H1 (cell line): ENCODE data around the gene AGBL1. TPM values are rescaled to one million over a fixed set of nuclear protein-coding genes. Genes with fewer than 3 reads are reported as not detected.

Experiments
- CTCF ChIA-PET: fragments of 300-600 bp; sonication (Branson Sonifier 250); formaldehyde crosslinking; loops from one replicate; lab custom pipeline; 2021; ENCODE audit not compliant: partially characterized antibody; lab: Charles Lee
- POLR2A ChIA-PET: fragments of 300-600 bp; sonication (Branson Sonifier 250); formaldehyde crosslinking; loops from one replicate; lab custom pipeline; 2021; ENCODE audit warnings: inconsistent platforms; ENCODE audit not compliant: partially characterized antibody; lab: Charles Lee
- DNase-seq, 2 experiments: peaks; one replicate each; pipeline versions ENCODE4 v3.0.0 to v3.0.0-alpha.2; 2010 to 2022; ENCODE audit warnings: low spot score in 2 of 2, low read depth in 1 of 2, mixed read lengths in 1 of 2
- FAIRE-seq: peaks from 2 replicates; lab custom pipeline; 2011; peaks lifted over from hg19 to GRCh38; lab: Jason Lieb, UNC
- H2AFZ ChIP-seq: 2 replicates; pipeline ENCODE4 v1.8.1; 2012; ENCODE audit warnings: low read length, inconsistent platforms
- H2AK5ac ChIP-seq: 2 replicates; pipeline ENCODE4 v1.6.1; 2013; ENCODE audit warnings: low read depth, low read length
- H2BK120ac ChIP-seq: replicated peaks from 2 replicates; pipeline ENCODE3; 2013; ENCODE audit warnings: low read depth, low read length, inconsistent platforms
- H2BK12ac ChIP-seq: 2 replicates; pipeline ENCODE4 v1.6.1; 2013; ENCODE audit warnings: low read depth, low read length
- H2BK15ac ChIP-seq: 2 replicates; pipeline ENCODE4 v1.6.1; 2013; ENCODE audit warnings: low read length
- H2BK20ac ChIP-seq: 2 replicates; pipeline ENCODE4 v1.6.1; 2013; ENCODE audit warnings: low read length
- H2BK5ac ChIP-seq: 2 replicates; pipeline ENCODE4 v1.6.1; 2013; ENCODE audit warnings: low read depth, low read length
- H3K14ac ChIP-seq: 2 replicates; pipeline ENCODE4 v1.6.1; 2013; ENCODE audit warnings: inconsistent platforms; ENCODE audit not compliant: insufficient read length
- H3K18ac ChIP-seq: 2 replicates; pipeline ENCODE4 v1.6.1; 2013; ENCODE audit warnings: low read length; ENCODE audit errors: extremely low read depth
- H3K23ac ChIP-seq: 2 replicates; pipeline ENCODE4 v1.6.1; 2013; ENCODE audit warnings: inconsistent platforms; ENCODE audit not compliant: insufficient read length
- H3K23me2 ChIP-seq: 2 replicates; pipeline ENCODE4 v1.6.1; 2013; ENCODE audit warnings: low read depth, low read length
- H3K27ac ChIP-seq: 2 replicates; pipeline ENCODE4 v1.6.1; 2011; ENCODE audit warnings: low read depth, low read length, inconsistent platforms
- H3K27me3 ChIP-seq, 4 experiments: replicated peaks in 1 of 4; 1 replicate in 1 of 4; 2 replicates in 3 of 4; pipeline versions ENCODE4 v1.6.1 to v1.8.1; 2011 to 2013; ENCODE audit warnings: low read length in 3 of 4, mild to moderate bottlenecking in 3 of 4, inconsistent platforms in 2 of 4, mixed read lengths in 2 of 4, moderate library complexity in 1 of 4; ENCODE audit not compliant: control insufficient read depth in 3 of 4, insufficient read depth in 3 of 4; ENCODE audit errors: extremely low read depth in 1 of 4
- H3K36me3 ChIP-seq, 4 experiments: 2 replicates each; pipeline versions ENCODE4 v1.6.1 to v1.8.1; 2011 to 2013; ENCODE audit warnings: mild to moderate bottlenecking in 4 of 4, low read length in 3 of 4, moderate library complexity in 2 of 4, control low read depth in 1 of 4, inconsistent platforms in 1 of 4; ENCODE audit not compliant: insufficient read depth in 4 of 4, control insufficient read depth in 2 of 4
- H3K4ac ChIP-seq: replicated peaks from 2 replicates; pipeline ENCODE3; 2013; ENCODE audit warnings: low read length, low read depth, mixed read lengths, inconsistent platforms; ENCODE audit not compliant: insufficient read length
- H3K4me1 ChIP-seq, 4 experiments: replicated peaks in 1 of 4; 1 replicate in 1 of 4; 2 replicates in 3 of 4; pipeline versions ENCODE4 v1.6.1 to v1.8.1; 2011 to 2013; ENCODE audit warnings: low read length in 3 of 4, inconsistent platforms in 2 of 4, mixed read lengths in 1 of 4; ENCODE audit not compliant: insufficient read depth in 4 of 4, control insufficient read depth in 3 of 4
- H3K4me2 ChIP-seq, 2 experiments: 2 replicates each; pipeline versions ENCODE4 v1.6.1 to v1.8.1; 2011 to 2013; ENCODE audit warnings: low read depth in 2 of 2, low read length in 2 of 2, control low read depth in 1 of 2, inconsistent platforms in 1 of 2, mild to moderate bottlenecking in 1 of 2; ENCODE audit not compliant: insufficient read depth in 1 of 2
- H3K4me3 ChIP-seq, 4 experiments: fragments of 200-600, 300-600 bp in 1 of 4; sonication (generic), shearing (Covaris generic), sonication (Bioruptor Twin) in 1 of 4; 2 replicates each; pipeline versions ENCODE4 v1.5.1 to v1.8.1; 2011 to 2016; ENCODE audit warnings: low read length in 4 of 4, low read depth in 3 of 4, control low read depth in 2 of 4, inconsistent platforms in 2 of 4, mild to moderate bottlenecking in 2 of 4, mixed read lengths in 1 of 4, moderate library complexity in 1 of 4; ENCODE audit not compliant: insufficient read depth in 2 of 4; ENCODE audit errors: extremely low read depth in 1 of 4
- H3K56ac ChIP-seq: replicated peaks from 2 replicates; pipeline ENCODE3; 2013; ENCODE audit warnings: low read depth, mild to moderate bottlenecking, mixed read lengths, low read length, inconsistent platforms; ENCODE audit not compliant: insufficient read length
- H3K79me1 ChIP-seq: 2 replicates; pipeline ENCODE4 v1.6.1; 2013; ENCODE audit warnings: low read depth, low read length, control low read depth
- H3K79me2 ChIP-seq, 2 experiments: 2 replicates each; pipeline versions ENCODE4 v1.6.1 to v1.8.1; 2012 to 2013; ENCODE audit warnings: low read length in 2 of 2, mild to moderate bottlenecking in 2 of 2, inconsistent platforms in 1 of 2; ENCODE audit not compliant: insufficient read depth in 2 of 2, control insufficient read depth in 1 of 2
- H3K9ac ChIP-seq, 4 experiments: replicated peaks in 1 of 4; 1 replicate in 1 of 4; 2 replicates in 3 of 4; pipeline versions ENCODE4 v1.6.1 to v1.8.1; 2011 to 2013; ENCODE audit warnings: low read depth in 3 of 4, low read length in 3 of 4, control low read depth in 2 of 4, mild to moderate bottlenecking in 2 of 4, moderate library complexity in 2 of 4, inconsistent platforms in 1 of 4; ENCODE audit errors: extremely low read depth in 1 of 4
- H3K9me3 ChIP-seq, 2 experiments: 2 replicates each; pipeline versions ENCODE4 v1.6.1 to v1.8.1; 2012 to 2013; ENCODE audit warnings: mild to moderate bottlenecking in 2 of 2, moderate library complexity in 2 of 2, control low read depth in 1 of 2, inconsistent platforms in 1 of 2, low read depth in 1 of 2, low read length in 1 of 2, mixed read lengths in 1 of 2; ENCODE audit not compliant: insufficient read depth in 2 of 2
- H4K20me1 ChIP-seq, 2 experiments: replicated peaks in 1 of 2; 2 replicates each; pipeline versions ENCODE3 to v1.8.1; 2011 to 2013; ENCODE audit warnings: inconsistent platforms in 2 of 2, low read length in 2 of 2, mild to moderate bottlenecking in 1 of 2; ENCODE audit not compliant: insufficient read depth in 2 of 2, control insufficient read depth in 1 of 2
- H4K5ac ChIP-seq: 2 replicates; pipeline ENCODE4 v1.6.1; 2013; ENCODE audit warnings: low read length, low read depth, mixed read lengths, inconsistent platforms; ENCODE audit not compliant: insufficient read length
- H4K8ac ChIP-seq: 2 replicates; pipeline ENCODE4 v1.8.0; 2013; ENCODE audit warnings: mild to moderate bottlenecking, moderate library complexity, low read length, inconsistent platforms; ENCODE audit not compliant: insufficient read depth; ENCODE audit errors: extremely low read depth
- H4K91ac ChIP-seq: replicated peaks from 2 replicates; pipeline ENCODE3; 2013; ENCODE audit warnings: low read length, mixed read lengths, inconsistent platforms; ENCODE audit not compliant: insufficient read length
- ATF2 ChIP-seq: IDR thresholded peaks from 2 replicates; pipeline ENCODE4 v1.6.1; 2012; ENCODE audit warnings: low read length, inconsistent platforms
- CBX5 ChIP-seq: fragments of 300-800, 300-1000 bp; sonication (generic); IDR thresholded peaks from 2 replicates; pipeline ENCODE4 v1.7.1; 2016; ENCODE audit warnings: antibody characterized with exemption, low read length, low read depth
- CHD2 ChIP-seq: IDR thresholded peaks from 2 replicates; pipeline ENCODE4 v1.6.1; 2012; ENCODE audit warnings: low read length, improper control_type of control experiment
- EZH2 ChIP-seq: fragments of 200-600 bp; sonication (generic); IDR thresholded peaks from 2 replicates; pipeline ENCODE4 v1.7.1; 2012; ENCODE audit warnings: low read depth, mild to moderate bottlenecking, moderate library complexity, low read length, inconsistent platforms; ENCODE audit not compliant: severe bottlenecking
- FOSL1 ChIP-seq: IDR thresholded peaks from 2 replicates; pipeline ENCODE4 v1.6.1; 2011; ENCODE audit warnings: mild to moderate bottlenecking, low read depth, low read length, moderate library complexity; ENCODE audit not compliant: insufficient read depth
- JUND ChIP-seq: IDR thresholded peaks from 2 replicates; pipeline ENCODE4 v1.6.1; 2011; ENCODE audit warnings: mild to moderate bottlenecking, improper control_type of control experiment, low read length
- KDM5A ChIP-seq: fragments of 200-600 bp; IDR thresholded peaks from 2 replicates; pipeline ENCODE4 v1.7.1; 2012; ENCODE audit warnings: mild to moderate bottlenecking, low read length, inconsistent platforms, mixed read lengths
- POLR2A ChIP-seq, 2 experiments: IDR thresholded peaks; 1 replicate in 1 of 2; 2 replicates in 1 of 2; pipeline ENCODE4 v1.6.1; 2011; ENCODE audit warnings: low read depth in 2 of 2, low read length in 2 of 2, mild to moderate bottlenecking in 2 of 2; ENCODE audit errors: control extremely low read depth in 1 of 2
- RFX5 ChIP-seq: IDR thresholded peaks from 2 replicates; pipeline ENCODE4 v1.6.1; 2011; ENCODE audit warnings: low read depth, low read length, improper control_type of control experiment, borderline replicate concordance
- RNF2 ChIP-seq: fragments of 200-900, 300-1000 bp; sonication (generic); IDR thresholded peaks from 2 replicates; pipeline ENCODE4 v1.7.1; 2016; ENCODE audit warnings: borderline replicate concordance, low read depth, mild to moderate bottlenecking, antibody characterized with exemption, low read length; ENCODE audit not compliant: poor library complexity, severe bottlenecking; ENCODE audit errors: missing control alignments
- SIRT6 ChIP-seq: IDR thresholded peaks from one replicate; pipeline ENCODE4 v1.7.1; 2012; ENCODE audit warnings: low read length, inconsistent platforms
- SP2 ChIP-seq: IDR thresholded peaks from 2 replicates; pipeline ENCODE4 v1.6.1; 2012; ENCODE audit warnings: mild to moderate bottlenecking, low read length, inconsistent platforms
- TCF12 ChIP-seq: IDR thresholded peaks from 2 replicates; pipeline ENCODE4 v1.6.1; 2011; ENCODE audit warnings: low read depth, mild to moderate bottlenecking, low read length
- YY1 ChIP-seq: IDR thresholded peaks from 2 replicates; pipeline ENCODE4 v1.6.1; 2011; ENCODE audit warnings: low read depth, mild to moderate bottlenecking, low read length
- WGBS, 2 experiments: shearing (Covaris generic) in 1 of 2; methylation state at CpG; one replicate each; pipeline versions ENCODE4 v1.1.6 to v1.1.7; 2013 to 2015; ENCODE audit warnings: low lambda C conversion rate in 2 of 2, mixed read lengths in 2 of 2, inconsistent platforms in 1 of 2, low coverage in 1 of 2, missing lambda C conversion rate in 1 of 2; ENCODE audit not compliant: insufficient replicate concordance in 2 of 2, insufficient coverage in 1 of 2, insufficient read length in 1 of 2; ENCODE audit errors: extremely low coverage in 1 of 2, missing lambda C conversion rate in 1 of 2; 5-methylcytosine and 5-hydroxymethylcytosine counted together
- polyA plus RNA-seq, 7 experiments: library from polyadenylated mRNA; depleted of rRNA in 3 of 7; stranded (reverse) in 5 of 7; unstranded in 2 of 7; fragments of >200 nt in 5 of 7; fragments of 200-250 nt in 2 of 7; gene quantifications; 1 replicate in 5 of 7; 2 replicates in 1 of 7; 4 replicates in 1 of 7; pipeline versions ENCODE4 v1.2.1 to v1.2.3, GENCODE V29; 2011 to 2013; ENCODE audit warnings: missing spikeins in 2 of 7, mixed read lengths in 2 of 7
- total RNA-seq: library from RNA; stranded (reverse); fragmentation: NEBNext Ultra II Directional; extraction: Animal tissue kit (Norgen Biotek cat#: 25700); gene quantifications from 2 replicates; pipeline ENCODE4 v1.2.1, GENCODE V29; 2021

The AGBL1 gene
- total and polyA plus RNA-seq, 2 of the 8 experiments (the other 6 are each of a cell fraction or from before 2014, with no cell fraction given) = not detected

GRCh38 chr15:86872782-86873181 is 793.1 kb downstream of the AGBL1 start:
- Histone ChIP-seq H3K9ac (no peak overlapping the region), H3K23me2 (no peaks in the 10 kb centered on the region), H2BK12ac (no peak overlapping the region), H3K27ac (no peak overlapping the region), H4K20me1 (no peaks in the 10 kb centered on the region), H3K18ac (no peak overlapping the region), H3K79me1 (no peaks in the 10 kb centered on the region), H3K56ac (no peak overlapping the region), H3K27me3 (no peaks in the 10 kb centered on the region), H3K36me3 (no peaks in the 10 kb centered on the region), H4K8ac (no peak overlapping the region), H2BK5ac (no peak overlapping the region), H2BK15ac (no peak overlapping the region), H3K79me2 (no peaks in the 10 kb centered on the region), H3K4me3 (no peak overlapping the region), H3K4ac (no peak overlapping the region), H3K14ac (no peak overlapping the region), H3K4me1 (peaks cover 0 to 3% (median 0%) of the 10 kb centered on the region in 4 experiments; a peak in 1 of 7 replicates), H2AFZ (no peak overlapping the region), H3K23ac (no peak overlapping the region), H2BK120ac (no peak overlapping the region), H3K4me2 (no peak overlapping the region), H3K9me3 (no peaks in the 10 kb centered on the region), H2BK20ac (no peak overlapping the region), H4K5ac (no peak overlapping the region), H4K91ac (no peak overlapping the region), H2AK5ac (no peak overlapping the region)
- FAIRE-seq (no peak), DNase-seq (no peak)
- 100% methylated on average over 1 of the region's 1 CpG; no CpG with 5 or more reads in 1 of the 2 experiments for WGBS, 2 experiments
- CTCF ChIA-PET = no interaction called here
- POLR2A ChIA-PET = no interaction called here
- TF ChIP-seq YY1 (no peak), SIRT6 (no peak), CHD2 (no peak), JUND (no peak), EZH2 (no peak), RFX5 (no peak), ATF2 (no peak), CBX5 (no peak), POLR2A (IDR thresholded peaks at IDR 0.05; ENCODE audit: control extremely low read depth in 1 of 2, low read depth in 2 of 2, low read length in 2 of 2) (no peak), TCF12 (no peak), SP2 (no peak), KDM5A (no peak), RNF2 (no peak), FOSL1 (no peak)
